Activated CD4-positive, alpha-beta T cell treated with anti-CD3 and anti-CD28 coated beads, Interleukin-2, amount 50 U/mL, for 48 hours (primary cell): Measurements from ENCODE around the gene ULK4.
"Not testable (repeated sequence)": the region's sequence is repeated elsewhere in the genome, so short reads cannot be mapped to it uniquely, and the experiment has no call there.

ENCODE experiments used
- DNase-seq, 2 experiments: peaks; one replicate each; pipeline ENCODE4 v3.0.0-alpha.2; 2020

ULK4 gene

GRCh38 chr3:41418961-41419691 is 542.8 kb downstream of the ULK4 start:
- peak; percentile 5 to 24 for DNase-seq

- no peak for DNase-seq
Observed at GRCh38 chr3:41417574-41417973, 544.3 kb downstream of the ULK4 start.

- no peak for DNase-seq
Observed at GRCh38 chr3:41411065-41411464, 550.8 kb downstream of the ULK4 start.

GRCh38 chr3:41405466-41405865 is 556.4 kb downstream of the ULK4 start:
- DNase-seq: no peak

GRCh38 chr3:41404582-41404981 is 557.3 kb downstream of the ULK4 start:
- no peak for DNase-seq

- DNase-seq: no peak
Observed at GRCh38 chr3:41394896-41395295, 567.0 kb downstream of the ULK4 start.

GRCh38 chr3:41370765-41371535 is 591.0 kb downstream of the ULK4 start:
- not testable (repeated sequence) for DNase-seq

- DNase-seq: no peak
Observed at GRCh38 chr3:41370307-41370706, 591.6 kb downstream of the ULK4 start.

- DNase-seq: no peak
Observed at GRCh38 chr3:41369838-41370237, 592.1 kb downstream of the ULK4 start.

- no peak for DNase-seq
Observed at GRCh38 chr3:41365973-41366372, 595.9 kb downstream of the ULK4 start.

- no peak for DNase-seq
Observed at GRCh38 chr3:41364736-41365135, 597.2 kb downstream of the ULK4 start.

- no peak for DNase-seq
Observed at GRCh38 chr3:41363830-41364523, 597.9 kb downstream of the ULK4 start.

GRCh38 chr3:41362638-41363559 is 599.0 kb downstream of the ULK4 start:
- DNase-seq: no peak

GRCh38 chr3:41357271-41357670 is 604.6 kb downstream of the ULK4 start:
- DNase-seq: no peak

- no peak for DNase-seq
Observed at GRCh38 chr3:41356775-41357174, 605.1 kb downstream of the ULK4 start.

- no peak for DNase-seq
Observed at GRCh38 chr3:41352510-41352909, 609.4 kb downstream of the ULK4 start.

- no peak for DNase-seq
Observed at GRCh38 chr3:41350441-41350840, 611.5 kb downstream of the ULK4 start.

- DNase-seq: no peak
Observed at GRCh38 chr3:41348401-41348800, 613.5 kb downstream of the ULK4 start.

GRCh38 chr3:41346698-41347270 is 615.1 kb downstream of the ULK4 start:
- no peak for DNase-seq

- DNase-seq: no peak
Observed at GRCh38 chr3:41345788-41346187, 616.1 kb downstream of the ULK4 start.

GRCh38 chr3:41339758-41340157 is 622.1 kb downstream of the ULK4 start:
- DNase-seq: no peak

GRCh38 chr3:41338276-41338675 is 623.6 kb downstream of the ULK4 start:
- no peak for DNase-seq
